ENCODE measurements around the gene MRPL45.
A peak's percentile ranks its signal among the peaks of the same experiment; 100 is the strongest.

Gene MRPL45

GRCh38 chr17:38325221-38325851, 28.4 kb downstream of the MRPL45 start:
- DNase-seq (ENCODE audit: low read depth) = no peak

GRCh38 chr17:38326996-38327792, 30.2 kb downstream of the MRPL45 start:
- no peak for DNase-seq (ENCODE audit: low read depth)

GRCh38 chr17:38327936-38328335, 31.0 kb downstream of the MRPL45 start:
- DNase-seq (ENCODE audit: low read depth) = no peak

- DNase-seq (ENCODE audit: low read depth) = no peak
Measured at GRCh38 chr17:38328620-38329019, 31.7 kb downstream of the MRPL45 start.

GRCh38 chr17:38329284-38329683, 32.3 kb downstream of the MRPL45 start:
- DNase-seq (ENCODE audit: low read depth) = no peak

GRCh38 chr17:38329808-38330730, 33.1 kb downstream of the MRPL45 start:
- no peak for DNase-seq (ENCODE audit: low read depth)

GRCh38 chr17:38330941-38331411, 34.0 kb downstream of the MRPL45 start:
- DNase-seq (ENCODE audit: low read depth) = no peak

- no peak for DNase-seq (ENCODE audit: low read depth)
Measured at GRCh38 chr17:38332735-38333134, 35.8 kb downstream of the MRPL45 start.

- peak; percentile 19 for DNase-seq (ENCODE audit: low read depth)
Measured at GRCh38 chr17:38333635-38334295, 36.8 kb downstream of the MRPL45 start.

- no peak for DNase-seq (ENCODE audit: low read depth)
Measured at GRCh38 chr17:38334480-38335364, 37.8 kb downstream of the MRPL45 start.

- DNase-seq (ENCODE audit: low read depth) = no peak
Measured at GRCh38 chr17:38336838-38337237, 39.9 kb downstream of the MRPL45 start.

- no peak for DNase-seq (ENCODE audit: low read depth)
Measured at GRCh38 chr17:38338053-38338452, 41.1 kb downstream of the MRPL45 start.

- no peak for DNase-seq (ENCODE audit: low read depth)
Measured at GRCh38 chr17:38338535-38338934, 41.6 kb downstream of the MRPL45 start.

- DNase-seq (ENCODE audit: low read depth) = no peak
Measured at GRCh38 chr17:38339891-38340290, 42.9 kb downstream of the MRPL45 start.

GRCh38 chr17:38341035-38341721, 44.2 kb downstream of the MRPL45 start:
- DNase-seq (ENCODE audit: low read depth) = no peak

GRCh38 chr17:38342886-38343607, 46.1 kb downstream of the MRPL45 start:
- no peak for DNase-seq (ENCODE audit: low read depth)

GRCh38 chr17:38343608-38344419, 46.8 kb downstream of the MRPL45 start, which contains the start of gene GPR179:
TSS of gene GPR179 (minus strand) at chr17:38343956. CDS start at chr17:38343789, 167 bp downstream.
- no peak for DNase-seq (ENCODE audit: low read depth)

GRCh38 chr17:38344420-38344745, 47.4 kb downstream of the MRPL45 start:
- no peak for DNase-seq (ENCODE audit: low read depth)

- no peak for DNase-seq (ENCODE audit: low read depth)
Measured at GRCh38 chr17:38345743-38346142, 48.8 kb downstream of the MRPL45 start.
